Keratinocyte (primary cell): ENCODE results near the gene HECTD1.

Source experiments
- EZH2 ChIP-seq: IDR thresholded peaks from one replicate; pipeline ENCODE4 v1.6.1; 2012; ENCODE audit warnings: inconsistent platforms, mild to moderate bottlenecking, low read length, moderate library complexity
- TF ChIP-seq, protein P1 (sequence below), 3 experiments: IDR thresholded peaks in 1 of 3; conservative IDR thresholded peaks in 1 of 3; optimal IDR thresholded peaks in 1 of 3; 2 replicates in 2 of 3; 3 replicates in 1 of 3; pipeline versions ENCODE3 to v1.5.1; 2011; ENCODE audit warnings: low read length in 3 of 3, mild to moderate bottlenecking in 3 of 3, moderate library complexity in 2 of 3, control low read depth in 1 of 3, inconsistent platforms in 1 of 3; ENCODE audit not compliant: insufficient read depth in 2 of 3; ENCODE audit errors: extremely low read depth in 1 of 3

DNA sequence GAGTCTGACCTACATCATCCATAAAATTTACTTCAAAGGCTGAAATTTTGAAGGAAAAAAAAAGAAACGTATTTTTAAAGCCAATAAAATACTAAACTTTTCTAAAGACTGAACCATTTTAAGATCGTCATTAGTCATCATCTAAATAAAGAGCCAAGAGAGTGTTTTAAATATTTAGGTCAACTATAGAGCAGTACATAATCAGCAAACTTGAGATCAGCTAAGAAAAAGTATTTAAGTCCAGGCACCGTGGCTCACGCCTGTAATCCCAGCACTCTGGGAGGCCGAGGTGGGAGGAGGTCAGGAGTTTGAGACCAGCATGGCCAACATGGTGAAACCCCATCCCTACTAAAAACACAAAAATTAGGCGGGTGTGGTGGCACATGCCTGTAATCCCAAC, 35.5 kb downstream of the HECTD1 start:
- TF ChIP-seq, protein P1, sequence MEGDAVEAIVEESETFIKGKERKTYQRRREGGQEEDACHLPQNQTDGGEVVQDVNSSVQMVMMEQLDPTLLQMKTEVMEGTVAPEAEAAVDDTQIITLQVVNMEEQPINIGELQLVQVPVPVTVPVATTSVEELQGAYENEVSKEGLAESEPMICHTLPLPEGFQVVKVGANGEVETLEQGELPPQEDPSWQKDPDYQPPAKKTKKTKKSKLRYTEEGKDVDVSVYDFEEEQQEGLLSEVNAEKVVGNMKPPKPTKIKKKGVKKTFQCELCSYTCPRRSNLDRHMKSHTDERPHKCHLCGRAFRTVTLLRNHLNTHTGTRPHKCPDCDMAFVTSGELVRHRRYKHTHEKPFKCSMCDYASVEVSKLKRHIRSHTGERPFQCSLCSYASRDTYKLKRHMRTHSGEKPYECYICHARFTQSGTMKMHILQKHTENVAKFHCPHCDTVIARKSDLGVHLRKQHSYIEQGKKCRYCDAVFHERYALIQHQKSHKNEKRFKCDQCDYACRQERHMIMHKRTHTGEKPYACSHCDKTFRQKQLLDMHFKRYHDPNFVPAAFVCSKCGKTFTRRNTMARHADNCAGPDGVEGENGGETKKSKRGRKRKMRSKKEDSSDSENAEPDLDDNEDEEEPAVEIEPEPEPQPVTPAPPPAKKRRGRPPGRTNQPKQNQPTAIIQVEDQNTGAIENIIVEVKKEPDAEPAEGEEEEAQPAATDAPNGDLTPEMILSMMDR (optimal IDR thresholded peaks at IDR 0.05 in 1 of 3, IDR thresholded peaks at IDR 0.05 in 1 of 3, conservative IDR thresholded peaks at IDR 0.05 in 1 of 3; ENCODE audit: extremely low read depth in 1 of 3, insufficient read depth in 2 of 3, low read length in 3 of 3): no peak
- TF ChIP-seq EZH2: no peak
